Measurements from ENCODE around the gene ZNF445. TPM values are rescaled to one million over a fixed set of nuclear protein-coding genes. Genes with fewer than 3 reads are reported as not detected.

The ZNF445 gene
- total RNA-seq, 2 donors from 2014 or later = 9.2 to 15.7 TPM

DNA sequence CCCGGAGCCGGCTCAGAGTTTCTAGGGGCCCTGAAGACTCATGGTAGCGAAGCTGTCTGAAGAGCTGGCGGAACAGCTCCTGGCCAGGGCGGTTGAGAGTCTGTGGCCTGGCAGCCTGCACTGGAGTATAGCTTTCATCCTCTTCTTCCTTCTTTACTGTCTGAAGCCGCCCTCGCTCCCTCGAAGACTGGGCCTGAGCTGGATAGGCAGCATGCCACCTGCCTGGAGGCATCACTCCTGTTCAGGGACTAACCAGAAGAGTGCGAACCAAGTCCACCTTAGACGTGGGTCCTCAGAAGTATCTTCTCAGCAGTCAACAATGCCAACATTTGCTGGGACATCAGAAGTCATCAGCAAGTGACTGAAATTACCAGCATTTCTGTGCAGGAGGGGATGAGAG, 22.2 kb downstream of the ZNF445 start:
- DNase-seq (ENCODE audit: low spot score) (no peak), ATAC-seq (ENCODE audit: insufficient number of reproducible peaks, low FRiP score, low read depth) (no peak)
- Histone ChIP-seq H3K36me3 (peaks cover 45% of the 10 kb centered on the region), H3K27me3 (replicated peaks; ENCODE audit: insufficient read depth) (no peaks in the 10 kb centered on the region), H3K27ac (no peak overlapping the region), H3K4me3 (no peak overlapping the region), H3K9me3 (no peaks in the 10 kb centered on the region), H3K4me1 (ENCODE audit: control insufficient read depth in 1 of 2, low read depth in 2 of 2) (no peaks in the 10 kb centered on the region)
- TF ChIP-seq, protein P1, sequence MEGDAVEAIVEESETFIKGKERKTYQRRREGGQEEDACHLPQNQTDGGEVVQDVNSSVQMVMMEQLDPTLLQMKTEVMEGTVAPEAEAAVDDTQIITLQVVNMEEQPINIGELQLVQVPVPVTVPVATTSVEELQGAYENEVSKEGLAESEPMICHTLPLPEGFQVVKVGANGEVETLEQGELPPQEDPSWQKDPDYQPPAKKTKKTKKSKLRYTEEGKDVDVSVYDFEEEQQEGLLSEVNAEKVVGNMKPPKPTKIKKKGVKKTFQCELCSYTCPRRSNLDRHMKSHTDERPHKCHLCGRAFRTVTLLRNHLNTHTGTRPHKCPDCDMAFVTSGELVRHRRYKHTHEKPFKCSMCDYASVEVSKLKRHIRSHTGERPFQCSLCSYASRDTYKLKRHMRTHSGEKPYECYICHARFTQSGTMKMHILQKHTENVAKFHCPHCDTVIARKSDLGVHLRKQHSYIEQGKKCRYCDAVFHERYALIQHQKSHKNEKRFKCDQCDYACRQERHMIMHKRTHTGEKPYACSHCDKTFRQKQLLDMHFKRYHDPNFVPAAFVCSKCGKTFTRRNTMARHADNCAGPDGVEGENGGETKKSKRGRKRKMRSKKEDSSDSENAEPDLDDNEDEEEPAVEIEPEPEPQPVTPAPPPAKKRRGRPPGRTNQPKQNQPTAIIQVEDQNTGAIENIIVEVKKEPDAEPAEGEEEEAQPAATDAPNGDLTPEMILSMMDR (IDR thresholded peaks at IDR 0.05) = no peak

DNA sequence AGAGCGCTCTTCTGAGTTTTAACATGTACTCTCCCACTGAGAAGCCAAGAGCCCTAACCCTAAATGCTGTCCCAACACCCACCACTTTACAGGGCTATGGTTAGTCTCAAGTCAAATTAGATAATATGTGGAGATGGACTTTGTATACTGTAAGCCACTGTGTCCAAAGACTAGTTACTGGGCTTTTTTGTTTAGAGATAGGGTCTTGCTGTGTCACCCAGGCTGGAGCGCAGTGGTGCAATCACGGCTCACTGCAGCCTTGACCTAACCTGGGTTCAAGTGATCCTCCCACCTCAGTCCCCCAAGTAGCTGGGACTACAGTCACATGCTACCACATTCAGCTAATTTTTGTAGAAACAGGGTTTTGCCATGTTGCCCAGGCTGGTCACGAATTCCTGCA, 23.2 kb downstream of the ZNF445 start:
- H3K4me1 ChIP-seq (ENCODE audit: control insufficient read depth in 1 of 2, low read depth in 2 of 2) = no peaks in the 10 kb centered on the region
- ATAC-seq (ENCODE audit: insufficient number of reproducible peaks, low FRiP score, low read depth) (no peak), DNase-seq (ENCODE audit: low spot score) (no peak)
- no peaks in the 10 kb centered on the region for H3K27me3 ChIP-seq (replicated peaks; ENCODE audit: insufficient read depth)
- no peak overlapping the region for H3K27ac ChIP-seq
- TF ChIP-seq, protein P1 (IDR thresholded peaks at IDR 0.05) = no peak
- peaks cover 56% of the 10 kb centered on the region for H3K36me3 ChIP-seq
- H3K9me3 ChIP-seq = no peaks in the 10 kb centered on the region
- H3K4me3 ChIP-seq = no peak overlapping the region

DNA sequence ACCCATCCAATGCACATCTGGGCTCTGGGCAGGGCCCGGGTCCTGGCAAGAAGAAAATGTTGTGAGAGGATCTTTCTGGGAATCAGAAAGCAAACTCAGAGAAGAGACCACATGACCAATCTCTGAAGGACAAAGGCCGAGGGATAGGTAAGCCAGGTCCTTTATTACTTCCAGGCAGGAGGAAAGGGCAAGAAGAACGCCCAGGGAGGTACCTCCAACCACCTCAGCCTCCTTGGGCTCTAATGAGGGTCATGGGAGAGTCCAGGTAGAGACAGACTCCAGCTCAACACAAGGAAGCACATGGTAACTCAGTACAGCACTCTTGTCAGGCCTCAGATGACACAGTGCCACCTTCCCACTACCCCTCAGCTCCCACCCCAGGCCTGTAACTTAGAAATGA, 26.0 kb downstream of the ZNF445 start:
- ATAC-seq (ENCODE audit: insufficient number of reproducible peaks, low FRiP score, low read depth) = no peak
- Histone ChIP-seq H3K9me3 (no peaks in the 10 kb centered on the region), H3K4me1 (ENCODE audit: control insufficient read depth in 1 of 2, low read depth in 2 of 2) (no peaks in the 10 kb centered on the region), H3K27me3 (replicated peaks; ENCODE audit: insufficient read depth) (no peaks in the 10 kb centered on the region), H3K36me3 (peaks cover 68% of the 10 kb centered on the region), H3K27ac (no peak overlapping the region), H3K4me3 (no peak overlapping the region)
- TF ChIP-seq, protein P1 (IDR thresholded peaks at IDR 0.05) = no peak
- DNase-seq (ENCODE audit: low spot score) = no peak

DNA sequence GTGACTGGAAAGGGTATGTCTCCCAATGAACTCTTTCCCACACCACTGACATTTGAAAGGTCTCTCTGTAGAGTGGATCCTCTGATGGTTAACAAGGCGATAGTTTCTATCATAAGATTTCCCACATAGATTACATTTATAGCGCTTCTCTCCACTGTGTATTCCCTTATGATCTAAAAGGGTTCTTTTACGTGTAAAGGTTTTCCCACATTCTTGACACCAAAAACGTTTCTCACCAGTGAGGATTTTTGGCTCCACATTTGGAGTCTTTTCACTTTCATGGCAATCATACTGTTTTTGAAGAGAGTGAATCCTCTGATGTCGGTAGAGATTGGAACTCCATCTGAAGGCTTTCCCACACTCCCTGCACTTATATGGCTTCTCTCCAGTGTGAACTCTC, 30.5 kb downstream of the ZNF445 start:
- Histone ChIP-seq H3K4me1 (ENCODE audit: control insufficient read depth in 1 of 2, low read depth in 2 of 2) (no peaks in the 10 kb centered on the region), H3K27ac (no peak overlapping the region), H3K27me3 (replicated peaks; ENCODE audit: insufficient read depth) (no peaks in the 10 kb centered on the region), H3K9me3 (no peaks in the 10 kb centered on the region), H3K4me3 (no peak overlapping the region), H3K36me3 (peaks cover 52% of the 10 kb centered on the region)
- DNase-seq (ENCODE audit: low spot score) (no peak), ATAC-seq (ENCODE audit: insufficient number of reproducible peaks, low FRiP score, low read depth) (no peak)
- TF ChIP-seq, protein P1 (IDR thresholded peaks at IDR 0.05) = no peak

DNA sequence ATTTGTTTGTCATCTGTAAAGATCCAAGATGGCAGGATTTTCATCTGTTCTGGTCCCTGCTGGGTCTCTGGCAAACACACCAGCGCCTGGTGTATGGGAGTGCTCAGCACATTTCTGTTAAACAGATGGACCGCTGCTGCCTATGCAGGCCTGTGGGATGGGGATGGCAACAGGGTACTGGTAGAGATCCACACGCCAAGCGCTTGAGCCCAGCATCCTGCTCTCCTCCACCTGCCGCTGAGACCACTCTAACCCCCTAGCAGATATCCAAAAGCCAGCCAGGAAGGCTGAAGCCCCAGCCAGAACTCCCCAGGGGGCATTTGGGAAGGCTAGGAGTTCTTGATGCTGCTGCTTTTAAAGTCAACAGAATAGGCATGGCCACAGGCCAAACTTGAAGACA, 31.7 kb downstream of the ZNF445 start:
- ATAC-seq (ENCODE audit: insufficient number of reproducible peaks, low FRiP score, low read depth) = no peak
- TF ChIP-seq, protein P1 (IDR thresholded peaks at IDR 0.05) = no peak
- no peak for DNase-seq (ENCODE audit: low spot score)
- no peak overlapping the region for H3K4me3 ChIP-seq
- peaks cover 4 to 7% of the 10 kb centered on the region in 2 donors for H3K4me1 ChIP-seq (ENCODE audit: control insufficient read depth in 1 of 2, low read depth in 2 of 2)
- peaks cover 42% of the 10 kb centered on the region for H3K36me3 ChIP-seq
- H3K27me3 ChIP-seq (replicated peaks; ENCODE audit: insufficient read depth) = no peaks in the 10 kb centered on the region
- H3K27ac ChIP-seq = no peak overlapping the region
- no peaks in the 10 kb centered on the region for H3K9me3 ChIP-seq

Measured in thoracic aorta (tissue), 2 donors.